Subcutaneous adipose tissue (tissue), 4 donors: Measurements from ENCODE around the gene CBLIF. TPM values are rescaled to one million over a fixed set of nuclear protein-coding genes. Genes with fewer than 3 reads are reported as not detected.

ENCODE experiments used
- total RNA-seq, 4 donors: library from RNA; depleted of rRNA; stranded (reverse); fragments of >200 nt; gene quantifications; one replicate each; pipeline ENCODE4 v1.1.0, GENCODE V29; 2016
- TF ChIP-seq, protein P1 (sequence below): fragments of 450-650 bp; IDR thresholded peaks from one replicate; pipeline ENCODE4 v1.5.1; 2016; ENCODE audit warnings: low read depth, mild to moderate bottlenecking, control low read depth, antibody characterized with exemption, moderate library complexity

Gene CBLIF
- total RNA-seq, 4 donors from 2014 or later, result not detected

DNA sequence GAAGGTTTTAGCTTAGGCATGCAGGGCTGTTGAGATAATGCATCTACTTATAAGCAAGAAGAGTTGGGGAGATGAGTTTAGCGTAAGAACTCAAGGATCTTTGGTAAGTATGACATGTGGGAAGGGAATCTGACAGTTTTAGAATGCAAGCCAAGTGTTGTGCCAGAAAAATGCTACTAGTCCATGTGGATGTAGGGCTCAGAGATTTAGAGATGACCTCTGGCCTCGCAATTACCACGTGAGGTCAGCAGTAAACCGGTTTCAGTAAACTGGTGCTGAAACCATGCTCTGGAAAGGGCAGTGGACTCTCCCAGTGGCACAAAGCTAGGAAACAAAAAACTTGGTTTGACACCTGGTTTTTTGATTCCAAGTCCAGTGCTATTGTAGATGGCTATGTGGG, 53.7 kb downstream of the CBLIF start:
- TF ChIP-seq, protein P1, sequence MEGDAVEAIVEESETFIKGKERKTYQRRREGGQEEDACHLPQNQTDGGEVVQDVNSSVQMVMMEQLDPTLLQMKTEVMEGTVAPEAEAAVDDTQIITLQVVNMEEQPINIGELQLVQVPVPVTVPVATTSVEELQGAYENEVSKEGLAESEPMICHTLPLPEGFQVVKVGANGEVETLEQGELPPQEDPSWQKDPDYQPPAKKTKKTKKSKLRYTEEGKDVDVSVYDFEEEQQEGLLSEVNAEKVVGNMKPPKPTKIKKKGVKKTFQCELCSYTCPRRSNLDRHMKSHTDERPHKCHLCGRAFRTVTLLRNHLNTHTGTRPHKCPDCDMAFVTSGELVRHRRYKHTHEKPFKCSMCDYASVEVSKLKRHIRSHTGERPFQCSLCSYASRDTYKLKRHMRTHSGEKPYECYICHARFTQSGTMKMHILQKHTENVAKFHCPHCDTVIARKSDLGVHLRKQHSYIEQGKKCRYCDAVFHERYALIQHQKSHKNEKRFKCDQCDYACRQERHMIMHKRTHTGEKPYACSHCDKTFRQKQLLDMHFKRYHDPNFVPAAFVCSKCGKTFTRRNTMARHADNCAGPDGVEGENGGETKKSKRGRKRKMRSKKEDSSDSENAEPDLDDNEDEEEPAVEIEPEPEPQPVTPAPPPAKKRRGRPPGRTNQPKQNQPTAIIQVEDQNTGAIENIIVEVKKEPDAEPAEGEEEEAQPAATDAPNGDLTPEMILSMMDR, result no peak

DNA sequence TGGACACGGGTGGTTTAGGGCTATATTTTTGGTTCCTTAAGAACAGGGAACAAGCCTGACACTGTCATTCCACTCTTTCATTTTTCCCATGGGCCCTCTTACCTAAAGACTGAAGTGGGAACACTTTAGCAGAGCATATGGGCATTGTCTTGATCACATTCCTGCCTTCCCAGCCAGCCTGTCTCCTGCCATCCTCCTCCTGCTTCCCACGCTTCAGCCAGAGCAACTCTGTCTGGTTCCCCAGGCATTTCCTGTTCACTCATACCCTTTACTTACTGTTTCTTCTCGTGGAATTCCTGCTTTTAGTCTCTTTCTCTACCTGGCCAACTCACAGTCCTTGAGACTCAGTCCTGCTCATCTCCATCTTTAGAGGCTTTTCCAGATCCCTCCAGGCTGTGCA, 57.5 kb downstream of the CBLIF start:
- TF ChIP-seq, protein P1, result no peak

DNA sequence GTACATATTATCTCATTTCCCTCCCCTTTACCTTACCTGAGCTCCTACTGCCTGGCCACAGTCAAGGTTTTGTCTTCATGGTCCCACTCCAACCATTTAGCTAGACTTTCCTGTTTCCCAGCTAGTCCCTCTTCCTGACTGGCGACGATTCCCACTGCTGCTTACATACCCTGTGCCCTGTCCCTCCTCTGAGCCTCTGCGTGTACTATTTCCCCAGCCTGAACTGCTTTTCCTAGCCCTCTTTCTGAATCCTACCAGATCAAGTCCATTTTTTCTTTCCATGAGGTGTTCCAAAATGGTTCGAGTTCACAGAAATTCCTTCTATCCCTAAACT, 58.1 kb downstream of the CBLIF start:
- TF ChIP-seq, protein P1, result no peak

DNA sequence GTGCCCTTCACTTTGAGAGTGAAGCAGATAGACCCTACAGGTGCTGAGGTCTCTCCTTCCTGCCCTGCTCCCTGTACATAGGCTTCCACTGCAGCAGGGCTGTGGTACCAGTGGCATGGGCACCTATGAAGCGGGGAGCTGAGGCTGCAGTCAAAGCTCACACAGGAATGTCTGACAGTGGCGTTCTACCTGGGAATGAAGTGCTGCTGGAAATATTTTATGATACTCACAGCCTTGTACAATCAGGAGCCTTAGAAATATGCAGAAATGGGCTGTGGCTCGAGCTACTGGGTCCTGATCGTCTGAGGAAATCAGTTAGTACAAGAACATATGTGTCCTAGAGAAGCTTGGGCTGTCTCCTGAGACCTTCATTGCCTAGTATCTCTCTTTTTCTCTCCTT, 59.5 kb downstream of the CBLIF start:
- TF ChIP-seq, protein P1, result no peak

DNA sequence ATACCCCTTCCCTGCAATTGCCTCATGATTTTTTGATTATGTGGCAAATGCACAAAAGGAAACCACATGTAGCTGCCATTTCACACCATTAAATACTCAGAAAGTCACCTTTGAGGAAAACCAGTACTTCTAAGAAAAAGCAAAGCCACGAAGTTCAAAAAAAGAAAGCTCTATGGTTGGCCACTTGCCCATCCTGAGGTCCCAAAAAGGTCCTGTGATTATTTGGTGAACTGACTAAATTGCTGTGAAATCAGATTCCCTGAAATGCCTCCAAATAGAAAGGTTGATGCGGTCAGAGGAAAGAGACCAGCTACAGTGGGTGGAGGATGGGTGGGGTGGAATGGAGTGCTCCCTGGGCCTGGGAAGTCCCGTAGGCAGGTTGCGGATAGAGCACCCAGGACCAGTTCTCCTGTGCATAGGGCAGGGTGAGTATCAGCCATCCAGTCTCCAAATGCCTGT, 61.6 kb downstream of the CBLIF start:
- TF ChIP-seq, protein P1, result no peak

DNA sequence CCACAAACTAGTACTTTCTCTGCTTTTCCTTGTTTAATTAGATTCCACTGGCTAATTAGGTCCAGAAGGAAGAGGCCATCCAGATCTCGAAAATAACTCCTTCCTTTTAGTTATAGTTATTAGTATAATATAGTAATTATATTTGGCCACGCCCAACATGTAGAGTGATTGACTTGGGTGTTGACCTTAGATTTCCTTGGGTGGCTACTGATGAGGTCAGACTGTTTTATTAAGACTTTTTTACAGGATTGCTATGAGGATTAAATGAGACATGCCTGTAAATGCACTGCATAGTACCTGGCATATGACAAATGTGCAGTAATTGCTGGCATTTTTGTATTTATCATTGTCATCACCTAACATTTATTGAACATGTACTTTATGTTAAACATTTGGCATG, 63.2 kb downstream of the CBLIF start:
- TF ChIP-seq, protein P1, result no peak

DNA sequence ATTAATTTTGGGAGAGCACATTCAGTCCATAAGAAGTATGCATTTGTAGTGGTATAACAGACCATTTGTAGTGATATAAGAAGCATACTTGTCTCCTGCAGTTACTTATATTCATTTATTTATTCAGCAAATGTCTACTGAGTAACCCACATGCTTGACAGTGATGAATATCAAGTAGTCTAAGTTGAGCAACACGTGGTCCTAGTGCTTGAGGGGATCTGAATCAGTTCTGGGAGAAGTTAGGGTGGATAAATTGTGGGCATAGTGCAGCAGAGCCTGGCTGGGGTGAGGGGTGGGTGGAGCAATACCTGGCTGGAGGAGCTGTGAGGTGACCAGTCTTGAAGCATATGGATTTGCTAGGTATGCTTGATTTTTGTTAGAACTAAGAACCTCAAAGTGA, 65.8 kb downstream of the CBLIF start:
- TF ChIP-seq, protein P1, result no peak

Other genes with a start within 250 kb of the CBLIF start
- 10 to 100 TPM; 43.5 to 54.1 (median 48.1) TPM for gene OSBP, start 229.7 kb downstream of the CBLIF start, total RNA-seq
- 10 to 100 TPM; 12.6 to 23.8 (median 15.2) TPM for gene PATL1, start 176.5 kb downstream of the CBLIF start, total RNA-seq
- not detected for gene OR10V1, start 131.7 kb downstream of the CBLIF start, total RNA-seq
- 10 to 100 TPM; 16.8 to 39.6 (median 26.9) TPM for gene STX3, start 90.1 kb downstream of the CBLIF start, total RNA-seq
- 10 to 100 TPM; 36.6 to 50.5 (median 42.1) TPM for gene MRPL16, start 34.7 kb downstream of the CBLIF start, total RNA-seq
- under 1 TPM in 2 of 4 donors, not detected in 2; 0.34 to 0.98 TPM for gene TCN1, start 21.0 kb upstream of the CBLIF start, total RNA-seq
- gene OOSP3, start 33.3 kb upstream of the CBLIF start, total RNA-seq, result not detected
- not detected for gene OOSP1, start 92.9 kb upstream of the CBLIF start, total RNA-seq
- not detected for gene OOSP4A, start 118.5 kb upstream of the CBLIF start, total RNA-seq
- gene OOSP4B, start 171.7 kb upstream of the CBLIF start, total RNA-seq, result not detected
- gene OOSP2, start 194.9 kb upstream of the CBLIF start, total RNA-seq, result not detected
- gene MS4A3, start 211.2 kb upstream of the CBLIF start, total RNA-seq, result not detected
- 1 to 10 TPM in 3 of 4 donors, under 1 TPM in 1; 0.75 to 7.3 (median 3.6) TPM for gene MS4A2, start 243.2 kb upstream of the CBLIF start, total RNA-seq